Endothelial cell of umbilical vein (primary cell): ENCODE data around the gene CFAP97D1. TPM values are rescaled to one million over a fixed set of nuclear protein-coding genes. Genes with fewer than 3 reads are reported as not detected.

Experiments
- BruUV-seq: library from RNA; stranded (reverse); fragments of 400-500 nt; replicated peaks from 2 replicates; lab custom pipeline; 2021; lab: Mats Ljungman, UMichigan
- CTCF ChIA-PET: fragments of 300-600, 350-600 bp; sonication (Branson Sonifier 250); formaldehyde crosslinking; loops from one replicate; lab custom pipeline; 2021; ENCODE audit warnings: antibody characterized with exemption, inconsistent platforms; lab: Charles Lee
- POLR2A ChIA-PET: fragments of 300-600, 350-600 bp; sonication (Branson Sonifier 250); formaldehyde crosslinking; loops from one replicate; lab custom pipeline; 2021; ENCODE audit warnings: antibody characterized with exemption, inconsistent platforms; lab: Charles Lee
- DNase-seq: peaks from one replicate; pipeline ENCODE4 v3.0.0-alpha.2; 2011; ENCODE audit warnings: low read depth, low spot score
- FAIRE-seq: peaks from 2 replicates; lab custom pipeline; 2011; peaks lifted over from hg19 to GRCh38; lab: Jason Lieb, UNC
- H2AFZ ChIP-seq: 2 replicates; pipeline ENCODE4 v1.6.0; 2012; ENCODE audit warnings: low read depth, low read length, control low read depth, inconsistent platforms
- H3K27ac ChIP-seq: 2 replicates; pipeline ENCODE4 v1.5.1; 2011; ENCODE audit warnings: low read depth, mild to moderate bottlenecking, control low read depth, low read length, moderate library complexity; ENCODE audit not compliant: insufficient read depth
- H3K27me3 ChIP-seq, 2 experiments: 2 replicates each; pipeline versions ENCODE4 v1.6.0 to v1.6.1; 2011; ENCODE audit warnings: low read length in 2 of 2, mixed read lengths in 1 of 2; ENCODE audit not compliant: control insufficient read depth in 2 of 2, insufficient read depth in 2 of 2
- H3K36me3 ChIP-seq, 2 experiments: 2 replicates in 1 of 2; 3 replicates in 1 of 2; pipeline ENCODE4 v1.5.1; 2011; ENCODE audit warnings: low read length in 2 of 2, mild to moderate bottlenecking in 1 of 2, moderate library complexity in 1 of 2; ENCODE audit not compliant: control insufficient read depth in 2 of 2, insufficient read depth in 2 of 2; ENCODE audit errors: extremely low read depth in 1 of 2
- H3K4me1 ChIP-seq: 3 replicates; pipeline ENCODE4 v1.5.1; 2011; ENCODE audit warnings: mild to moderate bottlenecking, low read length; ENCODE audit not compliant: control insufficient read depth, insufficient read depth; ENCODE audit errors: extremely low read depth
- H3K4me2 ChIP-seq: 2 replicates; pipeline ENCODE4 v1.6.1; 2011; ENCODE audit warnings: low read length, control low read depth, mixed read lengths; ENCODE audit not compliant: insufficient read depth
- H3K4me3 ChIP-seq, 3 experiments: fragments of 200-600 bp in 1 of 3; sonication (generic), shearing (Covaris generic) in 1 of 3; replicated peaks in 1 of 3; 2 replicates each; pipeline ENCODE4 v1.5.1; 2011 to 2016; ENCODE audit warnings: control low read depth in 3 of 3, low read length in 3 of 3, mild to moderate bottlenecking in 2 of 3, inconsistent platforms in 1 of 3, low read depth in 1 of 3, moderate library complexity in 1 of 3; ENCODE audit not compliant: insufficient read depth in 1 of 3
- H3K79me2 ChIP-seq: 2 replicates; pipeline ENCODE4 v1.6.0; 2012; ENCODE audit warnings: low read length, inconsistent platforms; ENCODE audit not compliant: control insufficient read depth, insufficient read depth
- H3K9ac ChIP-seq: replicated peaks from 2 replicates; pipeline ENCODE3; 2011; ENCODE audit warnings: low read length, control low read depth; ENCODE audit not compliant: insufficient read depth; ENCODE audit errors: extremely low read depth
- H3K9me1 ChIP-seq: replicated peaks from 3 replicates; pipeline ENCODE4 v1.6.0; 2011; ENCODE audit warnings: mild to moderate bottlenecking, low read length; ENCODE audit not compliant: control insufficient read depth, insufficient read depth; ENCODE audit errors: extremely low read depth
- H3K9me3 ChIP-seq: replicated peaks from 2 replicates; pipeline ENCODE4 v1.5.1; 2012; ENCODE audit warnings: low read length, inconsistent platforms; ENCODE audit not compliant: control insufficient read depth, insufficient read depth
- H4K20me1 ChIP-seq: replicated peaks from 2 replicates; pipeline ENCODE3; 2011; ENCODE audit warnings: mild to moderate bottlenecking, low read length; ENCODE audit not compliant: control insufficient read depth, insufficient read depth; ENCODE audit errors: extremely low read depth
- EZH2 ChIP-seq: IDR thresholded peaks from 2 replicates; pipeline ENCODE4 v1.6.1; 2012; ENCODE audit warnings: borderline replicate concordance, low read depth, mild to moderate bottlenecking, moderate library complexity, low read length, inconsistent platforms; ENCODE audit not compliant: severe bottlenecking
- FOS ChIP-seq: IDR thresholded peaks from 2 replicates; pipeline ENCODE4 v1.6.1; 2011; ENCODE audit warnings: mild to moderate bottlenecking, low read length, moderate library complexity, borderline replicate concordance; ENCODE audit not compliant: insufficient read depth
- GATA2 ChIP-seq: IDR thresholded peaks from 2 replicates; pipeline ENCODE4 v1.7.0; 2011; ENCODE audit warnings: low read depth, mild to moderate bottlenecking, moderate library complexity, mixed read lengths, low read length; ENCODE audit not compliant: insufficient read length, insufficient read depth
- JUN ChIP-seq: IDR thresholded peaks from 2 replicates; pipeline ENCODE4 v1.6.1; 2011; ENCODE audit warnings: borderline replicate concordance, low read depth; ENCODE audit not compliant: insufficient read length, insufficient read depth
- MYC ChIP-seq: IDR thresholded peaks from one replicate; pipeline ENCODE4 v1.6.1; 2011; ENCODE audit warnings: mild to moderate bottlenecking, low read depth, low read length
- POLR2A ChIP-seq: IDR thresholded peaks from 2 replicates; pipeline ENCODE4 v1.6.1; 2012; ENCODE audit warnings: low read depth, mild to moderate bottlenecking, control low read depth, low read length
- POLR2AphosphoS5 ChIP-seq: IDR thresholded peaks from 2 replicates; pipeline ENCODE4 v1.6.1; 2012; ENCODE audit warnings: low read depth, mild to moderate bottlenecking, control low read depth, low read length, moderate library complexity; ENCODE audit not compliant: insufficient read depth
- dilution Hi-C: fragments of 300-500 bp; cut with MboI; formaldehyde crosslinking; loops from one replicate; pipeline ENCODE4 v1.15.0; 2019; ENCODE audit warnings: low sequenced_read_pairs; ENCODE audit not compliant: extremely low pct_ligation_motif_present
- intact Hi-C: fragments of 100-400 bp; cut with micrococcal nuclease; formaldehyde crosslinking; loops from one replicate; pipeline ENCODE4 v1.10.0; 2022
- polyA plus RNA-seq, 4 experiments: library from polyadenylated mRNA; depleted of rRNA in 3 of 4; stranded (reverse) in 3 of 4; unstranded in 1 of 4; fragments of >200 nt; gene quantifications; 2 replicates each; pipeline versions ENCODE4 v1.2.1 to v1.2.3, GENCODE V29; 2011 to 2012; ENCODE audit warnings: missing spikeins in 1 of 4
- total RNA-seq: library from RNA; stranded (reverse); gene quantifications from 2 replicates; pipeline ENCODE4 v1.2.3, GENCODE V29; 2021
- TF ChIP-seq, protein P1 (sequence below): IDR thresholded peaks from 2 replicates; pipeline ENCODE4 v1.6.1; 2011; ENCODE audit not compliant: insufficient read depth, insufficient read length
- TF ChIP-seq, protein P2 (sequence below), 2 donors: IDR thresholded peaks; 1 replicate in 1 of 2; 2 replicates in 1 of 2; pipeline ENCODE4 v1.5.1; 2011; ENCODE audit warnings: low read length in 2 of 2, mild to moderate bottlenecking in 2 of 2, moderate library complexity in 2 of 2, control low read depth in 1 of 2, inconsistent platforms in 1 of 2, low read depth in 1 of 2; ENCODE audit not compliant: insufficient read depth in 1 of 2; ENCODE audit errors: extremely low read depth in 1 of 2

CFAP97D1 gene
- total and polyA plus RNA-seq, 2 donors (not counting 3 experiments of a cell fraction or from before 2014, with no cell fraction given): not detected

- CTCF ChIA-PET: interaction anchor here (1.3 kb wide), 1 partner anchor 59 kb away, joined by 6 read pairs; no protein-coding TSS in a partner anchor
- no peak for DNase-seq
Observed at GRCh38 chr17:43753493-43754129, 26.6 kb upstream of the CFAP97D1 start.

GRCh38 chr17:43754947-43755346 lies 25.3 kb upstream of the CFAP97D1 start:
- Histone ChIP-seq H4K20me1 (no peaks in the 10 kb centered on the region), H3K4me3 (no peak overlapping the region), H3K4me2 (no peak overlapping the region), H3K27ac (no peak overlapping the region), H3K9me1 (no peaks in the 10 kb centered on the region), H3K27me3 (peaks cover 8 to 21% of the 10 kb centered on the region in 2 experiments), H2AFZ (no peak overlapping the region), H3K9me3 (no peaks in the 10 kb centered on the region), H3K9ac (no peak overlapping the region), H3K79me2 (no peaks in the 10 kb centered on the region), H3K36me3 (no peaks in the 10 kb centered on the region), H3K4me1 (peaks cover 3% of the 10 kb centered on the region)
- DNase-seq (no peak), FAIRE-seq (no peak)
- ChIA-PET CTCF (interaction anchor here (1.2 to 9.4 kb wide), 5 partner anchors 12 to 81 kb away, joined by 3 to 414 read pairs (median 14); no protein-coding TSS in a partner anchor), POLR2A (no interaction called here)
- intact Hi-C loops: no loop called here
- no TSS peak for BruUV-seq
- dilution Hi-C loops: no loop called here
- TF ChIP-seq MYC (no peak), FOS (no peak), POLR2AphosphoS5 (no peak), GATA2 (no peak), POLR2A (no peak), EZH2 (no peak), JUN (no peak)
- TF ChIP-seq, protein P1, sequence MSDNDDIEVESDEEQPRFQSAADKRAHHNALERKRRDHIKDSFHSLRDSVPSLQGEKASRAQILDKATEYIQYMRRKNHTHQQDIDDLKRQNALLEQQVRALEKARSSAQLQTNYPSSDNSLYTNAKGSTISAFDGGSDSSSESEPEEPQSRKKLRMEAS: no peak
- TF ChIP-seq, protein P2, sequence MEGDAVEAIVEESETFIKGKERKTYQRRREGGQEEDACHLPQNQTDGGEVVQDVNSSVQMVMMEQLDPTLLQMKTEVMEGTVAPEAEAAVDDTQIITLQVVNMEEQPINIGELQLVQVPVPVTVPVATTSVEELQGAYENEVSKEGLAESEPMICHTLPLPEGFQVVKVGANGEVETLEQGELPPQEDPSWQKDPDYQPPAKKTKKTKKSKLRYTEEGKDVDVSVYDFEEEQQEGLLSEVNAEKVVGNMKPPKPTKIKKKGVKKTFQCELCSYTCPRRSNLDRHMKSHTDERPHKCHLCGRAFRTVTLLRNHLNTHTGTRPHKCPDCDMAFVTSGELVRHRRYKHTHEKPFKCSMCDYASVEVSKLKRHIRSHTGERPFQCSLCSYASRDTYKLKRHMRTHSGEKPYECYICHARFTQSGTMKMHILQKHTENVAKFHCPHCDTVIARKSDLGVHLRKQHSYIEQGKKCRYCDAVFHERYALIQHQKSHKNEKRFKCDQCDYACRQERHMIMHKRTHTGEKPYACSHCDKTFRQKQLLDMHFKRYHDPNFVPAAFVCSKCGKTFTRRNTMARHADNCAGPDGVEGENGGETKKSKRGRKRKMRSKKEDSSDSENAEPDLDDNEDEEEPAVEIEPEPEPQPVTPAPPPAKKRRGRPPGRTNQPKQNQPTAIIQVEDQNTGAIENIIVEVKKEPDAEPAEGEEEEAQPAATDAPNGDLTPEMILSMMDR (IDR thresholded peaks at IDR 0.05; ENCODE audit: extremely low read depth in 1 of 2, insufficient read depth in 1 of 2, low read depth in 1 of 2, low read length in 2 of 2): no peak

More at GRCh38 chr17:43753493-43754129, 26.6 kb upstream of the CFAP97D1 start:
- H3K27ac ChIP-seq: no peak overlapping the region
- H3K4me3 ChIP-seq: no peak overlapping the region
- no peak for FAIRE-seq
- POLR2A ChIA-PET: no interaction called here
- H3K79me2 ChIP-seq: no peaks in the 10 kb centered on the region
- H3K36me3 ChIP-seq: no peaks in the 10 kb centered on the region
- no peaks in the 10 kb centered on the region for H4K20me1 ChIP-seq
- dilution Hi-C loops: no loop called here
- no peaks in the 10 kb centered on the region for H3K9me3 ChIP-seq
- H3K9ac ChIP-seq: no peak overlapping the region
- no peak overlapping the region for H2AFZ ChIP-seq
- intact Hi-C loops: no loop called here
- H3K4me2 ChIP-seq: no peak overlapping the region
- no peaks in the 10 kb centered on the region for H3K9me1 ChIP-seq
- BruUV-seq: no TSS peak
- H3K27me3 ChIP-seq: peaks cover 11 to 20% of the 10 kb centered on the region in 2 experiments
- TF ChIP-seq EZH2 (no peak), JUN (peak; percentile 62)
- H3K4me1 ChIP-seq: peaks cover 3% of the 10 kb centered on the region
